Neural cell (in vitro differentiated cells): ENCODE measurements around the gene NSG1.

Experiments used
- EP300 ChIP-seq: fragments of 450-650 bp; conservative IDR thresholded peaks from 2 replicates; pipeline ENCODE4 v1.6.1; 2014; ENCODE audit warnings: antibody characterized with exemption, mild to moderate bottlenecking, moderate library complexity; ENCODE audit not compliant: poor library complexity, severe bottlenecking
- TF ChIP-seq, protein P1 (sequence below): fragments of 450-650 bp; IDR thresholded peaks from 2 replicates; pipeline ENCODE4 v1.5.1; 2014; ENCODE audit warnings: antibody characterized with exemption, mild to moderate bottlenecking, moderate library complexity; ENCODE audit not compliant: poor library complexity, severe bottlenecking

DNA sequence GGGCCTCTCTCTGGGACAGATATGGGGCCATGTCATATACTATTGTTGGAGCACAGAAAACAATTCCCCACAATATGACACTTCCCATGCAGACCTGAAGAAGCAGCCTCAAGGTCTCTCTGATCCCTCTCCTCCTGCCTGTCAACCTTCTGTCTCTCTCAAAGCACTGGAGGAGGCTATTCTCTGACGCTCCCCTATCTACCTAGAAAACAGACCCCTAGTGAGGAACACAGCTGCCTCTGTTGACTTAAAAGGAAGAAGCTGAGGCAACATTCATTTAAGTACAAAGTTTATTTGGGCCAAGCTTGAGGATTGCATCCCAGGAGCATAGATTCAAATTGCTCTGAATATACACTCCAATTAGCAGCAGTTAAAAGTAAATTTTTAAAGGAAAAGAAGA lies 39.3 kb upstream of the NSG1 start:
- TF ChIP-seq, protein P1, sequence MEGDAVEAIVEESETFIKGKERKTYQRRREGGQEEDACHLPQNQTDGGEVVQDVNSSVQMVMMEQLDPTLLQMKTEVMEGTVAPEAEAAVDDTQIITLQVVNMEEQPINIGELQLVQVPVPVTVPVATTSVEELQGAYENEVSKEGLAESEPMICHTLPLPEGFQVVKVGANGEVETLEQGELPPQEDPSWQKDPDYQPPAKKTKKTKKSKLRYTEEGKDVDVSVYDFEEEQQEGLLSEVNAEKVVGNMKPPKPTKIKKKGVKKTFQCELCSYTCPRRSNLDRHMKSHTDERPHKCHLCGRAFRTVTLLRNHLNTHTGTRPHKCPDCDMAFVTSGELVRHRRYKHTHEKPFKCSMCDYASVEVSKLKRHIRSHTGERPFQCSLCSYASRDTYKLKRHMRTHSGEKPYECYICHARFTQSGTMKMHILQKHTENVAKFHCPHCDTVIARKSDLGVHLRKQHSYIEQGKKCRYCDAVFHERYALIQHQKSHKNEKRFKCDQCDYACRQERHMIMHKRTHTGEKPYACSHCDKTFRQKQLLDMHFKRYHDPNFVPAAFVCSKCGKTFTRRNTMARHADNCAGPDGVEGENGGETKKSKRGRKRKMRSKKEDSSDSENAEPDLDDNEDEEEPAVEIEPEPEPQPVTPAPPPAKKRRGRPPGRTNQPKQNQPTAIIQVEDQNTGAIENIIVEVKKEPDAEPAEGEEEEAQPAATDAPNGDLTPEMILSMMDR, result no peak
- no peak for TF ChIP-seq EP300
